Measurements from ENCODE around the gene PTPRD. TPM values are rescaled to one million over a fixed set of nuclear protein-coding genes. Genes with fewer than 3 reads are reported as not detected.

Gene PTPRD
- total and polyA plus RNA-seq, 2 experiments from 2014 or later = 11.5 to 58.0 TPM

GRCh38 chr9:8391132-8391531 lies 2221.7 kb downstream of the PTPRD start:
- H3K4me2 ChIP-seq = no peak overlapping the region

More at GRCh38 chr9:8391132-8391531, 2221.7 kb downstream of the PTPRD start:
- no peak for ATAC-seq
- H4K20me1 ChIP-seq (replicated peaks; ENCODE audit: insufficient read depth) = no peaks in the 10 kb centered on the region
- no peaks in the 10 kb centered on the region for H3K27me3 ChIP-seq (ENCODE audit: insufficient read depth)
- TF ChIP-seq, protein P1, sequence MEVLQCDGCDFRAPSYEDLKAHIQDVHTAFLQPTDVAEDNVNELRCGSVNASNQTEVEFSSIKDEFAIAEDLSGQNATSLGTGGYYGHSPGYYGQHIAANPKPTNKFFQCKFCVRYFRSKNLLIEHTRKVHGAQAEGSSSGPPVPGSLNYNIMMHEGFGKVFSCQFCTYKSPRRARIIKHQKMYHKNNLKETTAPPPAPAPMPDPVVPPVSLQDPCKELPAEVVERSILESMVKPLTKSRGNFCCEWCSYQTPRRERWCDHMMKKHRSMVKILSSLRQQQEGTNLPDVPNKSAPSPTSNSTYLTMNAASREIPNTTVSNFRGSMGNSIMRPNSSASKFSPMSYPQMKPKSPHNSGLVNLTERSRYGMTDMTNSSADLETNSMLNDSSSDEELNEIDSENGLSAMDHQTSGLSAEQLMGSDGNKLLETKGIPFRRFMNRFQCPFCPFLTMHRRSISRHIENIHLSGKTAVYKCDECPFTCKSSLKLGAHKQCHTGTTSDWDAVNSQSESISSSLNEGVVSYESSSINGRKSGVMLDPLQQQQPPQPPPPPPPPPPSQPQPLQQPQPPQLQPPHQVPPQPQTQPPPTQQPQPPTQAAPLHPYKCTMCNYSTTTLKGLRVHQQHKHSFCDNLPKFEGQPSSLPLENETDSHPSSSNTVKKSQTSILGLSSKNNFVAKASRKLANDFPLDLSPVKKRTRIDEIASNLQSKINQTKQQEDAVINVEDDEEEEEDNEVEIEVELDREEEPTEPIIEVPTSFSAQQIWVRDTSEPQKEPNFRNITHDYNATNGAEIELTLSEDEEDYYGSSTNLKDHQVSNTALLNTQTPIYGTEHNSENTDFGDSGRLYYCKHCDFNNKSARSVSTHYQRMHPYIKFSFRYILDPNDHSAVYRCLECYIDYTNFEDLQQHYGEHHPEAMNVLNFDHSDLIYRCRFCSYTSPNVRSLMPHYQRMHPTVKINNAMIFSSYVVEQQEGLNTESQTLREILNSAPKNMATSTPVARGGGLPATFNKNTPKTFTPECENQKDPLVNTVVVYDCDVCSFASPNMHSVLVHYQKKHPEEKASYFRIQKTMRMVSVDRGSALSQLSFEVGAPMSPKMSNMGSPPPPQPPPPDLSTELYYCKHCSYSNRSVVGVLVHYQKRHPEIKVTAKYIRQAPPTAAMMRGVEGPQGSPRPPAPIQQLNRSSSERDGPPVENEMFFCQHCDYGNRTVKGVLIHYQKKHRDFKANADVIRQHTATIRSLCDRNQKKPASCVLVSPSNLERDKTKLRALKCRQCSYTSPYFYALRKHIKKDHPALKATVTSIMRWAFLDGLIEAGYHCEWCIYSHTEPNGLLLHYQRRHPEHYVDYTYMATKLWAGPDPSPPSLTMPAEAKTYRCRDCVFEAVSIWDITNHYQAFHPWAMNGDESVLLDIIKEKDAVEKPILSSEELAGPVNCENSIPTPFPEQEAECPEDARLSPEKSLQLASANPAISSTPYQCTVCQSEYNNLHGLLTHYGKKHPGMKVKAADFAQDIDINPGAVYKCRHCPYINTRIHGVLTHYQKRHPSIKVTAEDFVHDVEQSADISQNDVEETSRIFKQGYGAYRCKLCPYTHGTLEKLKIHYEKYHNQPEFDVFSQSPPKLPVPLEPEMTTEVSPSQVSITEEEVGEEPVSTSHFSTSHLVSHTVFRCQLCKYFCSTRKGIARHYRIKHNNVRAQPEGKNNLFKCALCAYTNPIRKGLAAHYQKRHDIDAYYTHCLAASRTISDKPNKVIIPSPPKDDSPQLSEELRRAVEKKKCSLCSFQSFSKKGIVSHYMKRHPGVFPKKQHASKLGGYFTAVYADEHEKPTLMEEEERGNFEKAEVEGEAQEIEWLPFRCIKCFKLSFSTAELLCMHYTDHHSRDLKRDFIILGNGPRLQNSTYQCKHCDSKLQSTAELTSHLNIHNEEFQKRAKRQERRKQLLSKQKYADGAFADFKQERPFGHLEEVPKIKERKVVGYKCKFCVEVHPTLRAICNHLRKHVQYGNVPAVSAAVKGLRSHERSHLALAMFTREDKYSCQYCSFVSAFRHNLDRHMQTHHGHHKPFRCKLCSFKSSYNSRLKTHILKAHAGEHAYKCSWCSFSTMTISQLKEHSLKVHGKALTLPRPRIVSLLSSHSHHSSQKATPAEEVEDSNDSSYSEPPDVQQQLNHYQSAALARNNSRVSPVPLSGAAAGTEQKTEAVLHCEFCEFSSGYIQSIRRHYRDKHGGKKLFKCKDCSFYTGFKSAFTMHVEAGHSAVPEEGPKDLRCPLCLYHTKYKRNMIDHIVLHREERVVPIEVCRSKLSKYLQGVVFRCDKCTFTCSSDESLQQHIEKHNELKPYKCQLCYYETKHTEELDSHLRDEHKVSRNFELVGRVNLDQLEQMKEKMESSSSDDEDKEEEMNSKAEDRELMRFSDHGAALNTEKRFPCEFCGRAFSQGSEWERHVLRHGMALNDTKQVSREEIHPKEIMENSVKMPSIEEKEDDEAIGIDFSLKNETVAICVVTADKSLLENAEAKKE (CRISPR knock-in tag; IDR thresholded peaks at IDR 0.05) = no peak
- TF ChIP-seq CREB1 (CRISPR knock-in tag; IDR thresholded peaks at IDR 0.05; ENCODE audit: low read depth) (no peak), POLR2AphosphoS5 (IDR thresholded peaks at IDR 0.05; ENCODE audit: low read depth) (no peak), REST (IDR thresholded peaks at IDR 0.05; ENCODE audit: unreplicated experiment) (no peak), STAT1 (IDR thresholded peaks at IDR 0.05; ENCODE audit: unreplicated experiment) (no peak), NANOG (IDR thresholded peaks at IDR 0.05; ENCODE audit: borderline replicate concordance) (no peak), JUNB (IDR thresholded peaks at IDR 0.05; ENCODE audit: unreplicated experiment) (no peak), EZH2phosphoT487 (IDR thresholded peaks at IDR 0.05; ENCODE audit: unreplicated experiment) (no peak), EZH2 (IDR thresholded peaks at IDR 0.05; ENCODE audit: low read depth, unreplicated experiment) (no peak), ZNF331 (CRISPR knock-in tag; IDR thresholded peaks at IDR 0.05; ENCODE audit: low read depth) (no peak), CTCF (conservative IDR thresholded peaks at IDR 0.05; ENCODE audit: low read depth in 2 of 2) (no peak)
- TF ChIP-seq, protein P2, sequence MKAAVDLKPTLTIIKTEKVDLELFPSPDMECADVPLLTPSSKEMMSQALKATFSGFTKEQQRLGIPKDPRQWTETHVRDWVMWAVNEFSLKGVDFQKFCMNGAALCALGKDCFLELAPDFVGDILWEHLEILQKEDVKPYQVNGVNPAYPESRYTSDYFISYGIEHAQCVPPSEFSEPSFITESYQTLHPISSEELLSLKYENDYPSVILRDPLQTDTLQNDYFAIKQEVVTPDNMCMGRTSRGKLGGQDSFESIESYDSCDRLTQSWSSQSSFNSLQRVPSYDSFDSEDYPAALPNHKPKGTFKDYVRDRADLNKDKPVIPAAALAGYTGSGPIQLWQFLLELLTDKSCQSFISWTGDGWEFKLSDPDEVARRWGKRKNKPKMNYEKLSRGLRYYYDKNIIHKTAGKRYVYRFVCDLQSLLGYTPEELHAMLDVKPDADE (IDR thresholded peaks at IDR 0.05) = no peak
- H3K79me2 ChIP-seq (replicated peaks; ENCODE audit: insufficient read depth) = no peaks in the 10 kb centered on the region
- no peak overlapping the region for H3K4me3 Mint-ChIP-seq
- no peaks in the 10 kb centered on the region for H3K9me2 ChIP-seq (ENCODE audit: insufficient read depth)
- H3K27me3 Mint-ChIP-seq (ENCODE audit: insufficient read depth, low read depth, poor library complexity) = no peaks in the 10 kb centered on the region
- H3K27ac Mint-ChIP-seq = no peak overlapping the region
- no peak overlapping the region for H2AFZ ChIP-seq
- no peaks in the 10 kb centered on the region for H3F3A ChIP-seq (replicated peaks; ENCODE audit: low read depth)
- peaks cover 18% of the 10 kb centered on the region for H3K4me1 Mint-ChIP-seq
- peaks cover 19% of the 10 kb centered on the region for H3K4me1 ChIP-seq (ENCODE audit: insufficient read depth)
- H3K27ac ChIP-seq (ENCODE audit: low read depth) = no peak overlapping the region
- H3K36me3 Mint-ChIP-seq (ENCODE audit: low read depth) = no peaks in the 10 kb centered on the region
- no peak overlapping the region for H3K4me3 ChIP-seq
- no peaks in the 10 kb centered on the region for H3K9me3 Mint-ChIP-seq
- no peak for DNase-seq (ENCODE audit: low spot score)
- no peaks in the 10 kb centered on the region for H3K36me3 ChIP-seq (ENCODE audit: insufficient read depth)
